HG03103 (cell line): Measurements from ENCODE around the gene ZBTB14.

Experiments used
- ATAC-seq: cut with Tn5 transposase; IDR thresholded peaks from one replicate; pipeline ENCODE4 v1.9.1; 2021; ENCODE audit warnings: low read depth; ENCODE audit not compliant: unreplicated experiment

Gene ZBTB14

DNA sequence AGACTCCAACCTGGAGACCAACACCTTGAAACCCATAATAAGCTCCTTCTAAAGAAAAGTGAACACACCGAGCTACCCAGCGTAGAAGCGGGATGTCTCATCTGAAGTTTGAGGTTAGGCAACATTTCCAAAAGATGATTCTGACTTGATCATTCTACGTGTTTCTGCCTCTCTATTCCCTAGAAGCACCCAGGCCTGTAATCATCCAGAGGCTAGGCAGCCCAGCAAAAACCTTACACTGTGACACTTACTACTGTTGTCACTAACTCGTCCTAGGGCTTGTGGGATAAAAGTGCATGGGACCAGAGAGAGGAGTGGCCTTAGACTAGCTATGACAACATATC is 1.4 kb downstream of the ZBTB14 start:
- no peak for ATAC-seq

DNA sequence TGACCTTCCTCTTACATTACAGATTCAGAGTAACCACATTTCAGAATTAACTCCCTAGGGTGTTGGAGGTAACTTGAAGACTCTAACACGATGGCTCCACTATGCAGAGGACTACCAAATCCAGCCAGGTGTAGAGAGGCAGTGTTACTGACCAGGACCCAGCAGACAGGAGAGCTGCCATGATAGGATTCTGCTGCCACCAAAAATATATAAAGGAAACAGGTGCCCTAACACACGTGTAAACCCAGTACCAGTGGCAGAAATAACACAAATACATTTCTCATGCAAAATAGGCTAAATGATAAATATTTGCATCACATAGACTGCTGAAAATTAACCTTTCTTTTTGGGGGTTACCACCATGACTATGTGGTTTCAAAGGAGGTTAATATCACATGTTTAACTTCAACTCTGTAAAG is 7.0 kb downstream of the ZBTB14 start:
- ATAC-seq, result no peak

DNA sequence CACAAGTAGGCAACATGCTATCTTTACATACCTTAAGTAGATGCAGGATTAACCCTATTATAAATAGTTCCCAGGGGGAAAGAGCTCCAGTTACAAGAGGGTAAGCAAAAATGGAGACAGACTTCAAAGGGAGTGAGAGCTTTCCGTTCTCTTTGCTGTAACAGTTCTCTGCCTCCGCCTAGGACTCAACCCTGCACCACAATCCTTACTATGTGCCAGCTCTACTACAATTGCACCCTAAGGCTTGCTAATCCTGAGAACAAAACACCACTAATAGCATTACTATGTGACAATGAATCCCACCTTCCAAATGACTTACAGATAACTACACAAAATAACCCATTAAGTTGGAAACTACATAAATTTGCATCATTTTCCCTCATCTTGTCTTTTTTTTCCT is 7.7 kb downstream of the ZBTB14 start:
- ATAC-seq, result no peak

DNA sequence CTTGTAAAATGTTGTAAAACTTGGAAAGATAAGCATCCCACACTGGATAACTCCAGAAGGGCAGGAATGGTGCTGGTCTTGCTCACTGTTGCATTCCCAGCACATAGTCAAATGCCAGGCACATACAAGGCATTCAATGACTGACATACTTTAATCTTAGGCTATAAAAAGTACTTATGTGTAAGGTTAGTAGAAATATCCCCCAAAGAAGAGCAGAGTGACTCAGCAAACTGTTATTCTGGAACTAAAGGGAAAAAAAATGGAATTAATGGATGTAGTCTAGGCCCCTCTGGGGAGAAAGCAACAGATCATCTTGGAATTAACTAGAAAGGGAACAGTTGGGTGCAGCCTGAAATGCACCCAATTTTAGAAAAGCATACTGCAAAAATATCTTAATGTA is 9.0 kb downstream of the ZBTB14 start:
- ATAC-seq, result no peak

DNA sequence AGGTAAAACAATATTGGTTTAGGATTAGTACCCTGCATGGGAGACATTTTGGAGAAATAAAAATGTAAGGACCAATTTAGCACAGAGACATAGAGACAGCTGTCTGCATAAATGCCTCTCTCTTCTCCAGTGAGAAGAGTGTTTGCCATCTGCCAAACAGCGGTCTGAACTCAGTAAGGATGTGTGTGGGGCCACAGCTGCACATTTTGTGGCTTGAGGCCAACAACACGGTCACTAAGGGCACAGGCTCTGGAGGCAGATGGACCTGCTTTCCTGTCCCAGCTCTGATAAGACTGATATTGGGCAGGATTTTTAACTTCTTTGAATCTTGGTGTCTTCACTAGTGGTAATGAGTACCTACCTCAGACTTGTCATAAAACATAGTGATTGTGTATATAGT is 10.2 kb downstream of the ZBTB14 start:
- no peak for ATAC-seq

DNA sequence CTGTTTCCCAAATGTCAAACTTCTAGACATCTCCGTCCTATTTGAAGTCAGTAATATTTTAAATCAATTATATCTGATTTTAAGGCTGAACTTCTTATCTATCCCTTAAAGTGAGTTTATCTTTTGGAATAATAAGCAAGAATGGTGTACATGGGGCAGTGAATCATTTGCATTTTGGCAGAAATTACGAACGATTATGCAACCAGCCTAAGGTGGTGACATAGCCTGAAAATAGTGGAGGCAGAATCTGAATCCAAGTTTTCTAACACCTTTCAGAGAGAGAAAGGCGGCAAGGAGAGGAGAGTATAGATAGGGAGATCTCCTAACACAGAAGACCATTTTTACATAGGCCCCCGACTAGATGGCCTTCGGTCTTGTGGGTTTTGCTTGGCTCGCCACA is 10.7 kb downstream of the ZBTB14 start:
- ATAC-seq, result no peak

DNA sequence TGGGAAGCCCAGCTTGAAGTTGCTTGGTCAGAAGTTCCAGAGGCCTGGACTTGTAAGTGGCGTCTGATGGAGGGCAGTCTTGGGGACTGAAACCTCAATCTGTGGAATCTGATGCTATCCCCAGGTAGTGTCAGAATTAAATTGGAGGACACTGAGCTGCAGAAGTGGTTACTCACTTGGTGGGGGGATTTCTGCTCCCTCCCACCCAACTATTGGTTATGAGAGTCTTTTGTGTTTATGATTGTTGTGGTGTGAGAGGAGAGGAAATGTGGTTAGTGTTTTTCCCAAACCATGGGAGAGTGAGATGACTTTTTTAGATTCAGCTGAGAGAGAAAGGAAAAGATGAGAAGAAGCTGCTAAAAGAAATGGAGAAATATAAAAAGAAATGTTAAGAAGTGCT is 12.8 kb downstream of the ZBTB14 start:
- no peak for ATAC-seq

DNA sequence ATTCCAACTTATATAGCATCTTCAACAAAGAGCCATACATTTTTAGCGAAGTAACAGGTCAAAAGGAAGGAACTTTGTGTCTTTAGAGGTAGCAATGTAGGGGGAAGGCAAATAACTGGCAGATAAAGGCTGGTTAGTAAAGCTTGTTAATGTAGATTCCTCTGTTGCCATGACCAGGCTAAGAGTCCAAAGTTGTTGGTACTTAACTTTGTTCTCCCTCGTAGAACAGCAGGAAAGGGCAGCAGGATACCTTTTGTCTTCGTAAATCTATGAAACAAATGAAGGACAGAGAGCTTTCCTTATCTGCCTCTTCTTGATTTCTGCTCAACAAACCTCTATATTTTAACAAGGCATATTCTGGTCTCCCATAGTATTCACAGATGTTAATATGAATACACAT is 18.6 kb downstream of the ZBTB14 start:
- no peak for ATAC-seq

DNA sequence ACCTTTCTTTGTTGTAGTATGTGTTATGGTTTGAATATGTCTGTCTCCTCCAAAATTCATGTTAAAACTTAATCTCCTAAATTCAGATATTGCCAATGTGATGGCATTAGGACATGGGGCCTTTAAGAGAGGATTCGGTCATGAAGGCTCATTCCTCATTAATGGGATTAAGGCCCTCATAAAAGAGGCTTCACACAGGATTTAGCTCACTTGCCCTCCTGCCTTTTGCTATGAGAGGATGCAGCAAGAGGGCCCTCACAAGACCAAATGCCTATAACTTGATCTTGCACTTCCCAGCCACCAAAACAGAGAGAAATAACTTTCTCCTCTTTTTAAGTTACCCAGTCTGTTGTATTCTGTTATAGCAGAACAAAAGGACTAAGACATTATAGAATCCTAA is 19.7 kb downstream of the ZBTB14 start:
- no peak for ATAC-seq

DNA sequence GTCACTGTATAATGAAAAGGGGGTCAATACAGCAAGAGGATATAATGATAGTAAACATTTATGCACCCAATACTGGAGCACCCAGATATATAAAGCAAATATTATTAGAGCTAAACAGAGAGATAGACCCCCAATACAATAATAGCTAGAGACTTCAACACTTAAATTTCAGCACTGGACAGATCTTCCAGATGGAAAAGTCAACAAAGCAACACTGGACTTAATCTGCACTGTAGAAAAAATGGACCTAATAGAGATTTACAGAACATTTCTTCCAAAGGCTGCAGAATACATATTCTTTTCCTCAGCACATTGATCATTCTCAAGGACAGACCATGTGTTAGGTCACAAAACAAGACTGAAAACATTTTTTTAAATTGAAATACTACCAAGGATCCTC is 26.7 kb downstream of the ZBTB14 start:
- no peak for ATAC-seq

DNA sequence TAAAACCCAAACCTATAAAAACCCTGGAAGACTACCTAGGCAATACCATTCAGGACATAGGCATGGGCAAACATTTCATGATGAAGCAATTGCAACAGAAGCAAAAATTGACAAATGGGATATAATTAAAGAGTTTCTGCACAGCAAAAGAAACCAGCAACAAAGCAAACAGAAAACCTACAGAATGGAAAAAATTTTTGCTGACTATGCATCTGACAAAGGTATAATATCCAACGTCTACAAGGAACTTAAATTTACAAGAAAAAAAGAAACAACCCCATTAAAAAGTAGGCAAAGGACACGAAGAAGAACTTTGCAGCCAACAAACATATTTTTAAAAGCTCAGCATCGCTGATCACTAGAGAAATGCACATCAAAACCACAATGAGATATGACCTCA is 28.8 kb downstream of the ZBTB14 start:
- ATAC-seq, result no peak

DNA sequence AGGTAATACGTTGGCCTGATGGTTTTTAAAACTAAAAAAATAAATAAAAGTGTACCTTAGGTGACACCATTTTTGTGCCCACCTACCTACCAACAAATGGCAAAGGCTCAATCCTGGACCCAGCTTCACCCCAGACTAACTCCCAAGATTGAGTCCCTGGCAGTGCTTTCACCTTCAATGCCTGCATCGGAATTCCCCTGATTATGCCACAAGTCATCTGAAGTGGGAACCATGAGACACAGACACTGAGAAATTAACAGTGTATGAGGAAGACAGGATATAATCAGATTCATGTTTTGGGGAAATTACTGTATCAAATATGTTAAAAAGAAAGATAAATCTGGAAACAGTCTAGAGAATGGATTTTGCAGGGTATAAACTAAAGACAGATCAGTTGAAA is 41.6 kb downstream of the ZBTB14 start:
- ATAC-seq, result no peak

DNA sequence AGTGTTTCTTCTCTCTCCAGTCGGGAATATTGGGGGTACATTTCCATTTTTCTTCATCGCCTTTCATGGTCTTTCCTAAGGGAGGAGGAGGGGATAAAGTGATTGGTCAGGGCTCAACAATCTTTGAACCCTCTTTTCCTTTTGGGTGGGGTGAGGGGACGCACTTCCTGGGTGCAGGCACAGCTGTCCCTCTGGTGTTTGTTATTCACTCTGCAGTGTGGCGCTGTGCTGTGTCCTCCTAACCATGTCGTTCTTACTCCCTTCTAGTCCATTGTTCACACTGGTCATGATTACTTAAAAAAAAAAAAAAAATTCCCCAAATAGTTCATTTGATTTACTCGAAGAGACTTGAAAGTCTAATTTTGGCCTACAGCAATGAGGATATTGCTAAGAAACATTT is 44.4 kb downstream of the ZBTB14 start:
- no peak for ATAC-seq

DNA sequence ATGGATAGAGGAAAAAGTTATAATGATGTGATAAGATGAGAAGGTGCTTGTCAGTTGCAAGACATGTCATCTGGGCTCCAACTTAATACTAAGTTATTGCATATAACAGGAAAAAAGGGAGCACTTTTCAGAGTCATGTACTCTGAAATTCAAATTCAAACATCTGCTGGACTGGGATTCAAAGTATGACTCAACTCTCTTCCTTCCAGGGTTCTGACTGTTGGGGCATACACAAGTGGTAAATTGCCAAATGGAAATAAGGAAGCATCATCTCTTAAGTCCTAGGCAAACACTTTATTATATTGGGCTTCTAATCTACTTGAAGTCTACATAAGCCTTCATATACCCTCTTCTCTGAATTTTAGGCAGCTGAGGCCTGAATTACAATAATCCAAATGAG is 44.9 kb downstream of the ZBTB14 start:
- ATAC-seq, result no peak

DNA sequence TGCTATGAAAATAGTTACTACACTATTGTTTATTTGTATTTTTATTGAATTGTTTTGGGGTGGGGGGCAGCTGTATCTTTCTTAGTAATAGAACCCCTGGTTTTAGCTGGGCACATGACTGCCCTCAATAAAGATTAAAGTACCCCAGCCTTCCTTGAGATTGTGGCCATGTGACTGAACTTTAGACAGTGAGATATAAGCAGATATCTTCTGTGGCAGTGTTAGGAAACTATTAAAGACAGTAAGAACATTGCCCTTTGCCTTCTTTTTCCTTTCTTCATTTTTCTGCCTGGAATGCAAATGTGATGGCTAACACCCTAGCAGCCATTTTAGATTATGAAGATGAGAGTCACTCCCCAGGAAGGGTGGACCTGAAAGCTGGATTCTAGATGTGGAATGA is 50.6 kb downstream of the ZBTB14 start:
- no peak for ATAC-seq

DNA sequence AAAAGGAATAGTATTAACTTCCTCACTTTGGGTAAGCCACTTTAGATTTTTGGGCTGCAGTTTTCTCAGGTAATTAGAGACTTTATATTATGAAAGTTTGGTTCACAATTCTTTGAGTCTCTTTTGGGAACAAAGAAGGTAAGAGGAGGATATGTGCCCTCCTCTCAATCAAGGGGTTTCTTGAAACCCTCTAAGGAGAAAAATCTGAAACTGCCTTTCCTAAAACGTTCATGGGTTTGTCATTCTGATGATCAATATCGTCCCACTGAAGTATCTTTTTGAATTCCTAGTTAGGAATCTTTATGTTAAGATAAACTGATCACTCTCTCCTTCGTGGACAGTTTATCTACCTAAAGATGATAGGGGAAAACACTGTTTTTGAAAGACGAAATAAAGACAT is 56.1 kb downstream of the ZBTB14 start:
- ATAC-seq, result no peak
